NCI-H146 treated with DMSO at 0.1 percent for 48 hours (cell line): ENCODE results near the gene OR56B4.

Experiments
- DNase-seq: peaks from one replicate; lab custom pipeline; 2025; ENCODE audit not compliant: unreplicated experiment; lab: John Stamatoyannopoulos, UW

OR56B4 gene

GRCh38 chr11:6143737-6144136 lies 36.3 kb downstream of the OR56B4 start:
- DNase-seq, result peak; percentile 10

- DNase-seq, result no peak
Observed at GRCh38 chr11:6151117-6151516, 43.6 kb downstream of the OR56B4 start.

GRCh38 chr11:6152126-6152525 lies 44.6 kb downstream of the OR56B4 start:
- DNase-seq, result no peak

- DNase-seq, result no peak
Observed at GRCh38 chr11:6156628-6157359, 49.3 kb downstream of the OR56B4 start.
